H1 (cell line): Measurements from ENCODE around the gene ZNF536.

Experiments
- HDAC2 ChIP-seq, 2 experiments: fragments of 300-600 bp in 1 of 2; sonication (generic) in 1 of 2; IDR thresholded peaks; 2 replicates each; pipeline ENCODE4 v1.6.1; 2011 to 2012; ENCODE audit warnings: low read depth in 2 of 2, low read length in 2 of 2, mild to moderate bottlenecking in 2 of 2, moderate library complexity in 2 of 2, borderline replicate concordance in 1 of 2, inconsistent platforms in 1 of 2
- RAD21 ChIP-seq, 2 experiments: IDR thresholded peaks in 1 of 2; conservative IDR thresholded peaks in 1 of 2; 2 replicates each; pipeline ENCODE4 v1.6.1; 2011; ENCODE audit warnings: low read depth in 2 of 2, low read length in 2 of 2, improper control_type of control experiment in 1 of 2, inconsistent platforms in 1 of 2, mild to moderate bottlenecking in 1 of 2, moderate library complexity in 1 of 2

GRCh38 chr19:30374539-30374864 is 2.3 kb downstream of the ZNF536 start:
- TF ChIP-seq RAD21 (IDR thresholded peaks at IDR 0.05 in 1 of 2, conservative IDR thresholded peaks at IDR 0.05 in 1 of 2; ENCODE audit: low read depth in 2 of 2, low read length in 2 of 2) (no peak), HDAC2 (IDR thresholded peaks at IDR 0.05; ENCODE audit: borderline replicate concordance in 1 of 2, low read depth in 2 of 2, low read length in 2 of 2) (no peak)
